WTC11 (cell line): ENCODE results near the gene PARD3B.

Experiments used
- ARID4B ChIP-seq: sonication (generic); formaldehyde crosslinking; IDR thresholded peaks from 2 replicates; pipeline ENCODE4 v1.8.0; 2023; ENCODE audit warnings: missing genetic modification reagents, mild to moderate bottlenecking, borderline replicate concordance
- ATF3 ChIP-seq: sonication (generic); formaldehyde crosslinking; conservative IDR thresholded peaks from 2 replicates; pipeline ENCODE4 v1.8.1; 2022; ENCODE audit warnings: mild to moderate bottlenecking, missing genetic modification reagents
- CTCF ChIP-seq: fragments of 200-600 bp; IDR thresholded peaks from 2 replicates; pipeline ENCODE4 v1.8.0; 2022; ENCODE audit warnings: antibody characterized with exemption
- E2F4 ChIP-seq: sonication (generic); formaldehyde crosslinking; IDR thresholded peaks from 2 replicates; pipeline ENCODE4 v1.8.1; 2022; ENCODE audit warnings: low read depth, mild to moderate bottlenecking, moderate library complexity, missing genetic modification reagents, borderline replicate concordance
- IRF1 ChIP-seq: sonication (generic); formaldehyde crosslinking; IDR thresholded peaks from 2 replicates; pipeline ENCODE4 v1.8.0; 2023; ENCODE audit warnings: missing genetic modification reagents
- NR2C2 ChIP-seq: sonication (generic); formaldehyde crosslinking; IDR thresholded peaks from 2 replicates; pipeline ENCODE4 v1.8.0; 2022; ENCODE audit warnings: mild to moderate bottlenecking, missing genetic modification reagents
- PREB ChIP-seq: sonication (generic); formaldehyde crosslinking; IDR thresholded peaks from 2 replicates; pipeline ENCODE4 v1.8.1; 2022; ENCODE audit warnings: mild to moderate bottlenecking, missing genetic modification reagents, moderate library complexity, borderline replicate concordance
- SMAD4 ChIP-seq: sonication (generic); formaldehyde crosslinking; IDR thresholded peaks from 2 replicates; pipeline ENCODE4 v1.8.0; 2022; ENCODE audit warnings: mild to moderate bottlenecking, missing genetic modification reagents
- SP1 ChIP-seq: sonication (generic); formaldehyde crosslinking; conservative IDR thresholded peaks from 2 replicates; pipeline ENCODE4 v1.8.1; 2022; ENCODE audit warnings: missing genetic modification reagents

GRCh38 chr2:205665791-205666190, 1120.5 kb downstream of the PARD3B start:
- TF ChIP-seq CTCF: no peak
- TF ChIP-seq NR2C2 (CRISPR knock-in tag): no peak
- no peak for TF ChIP-seq ARID4B (CRISPR knock-in tag)
- no peak for TF ChIP-seq IRF1 (CRISPR knock-in tag)
- no peak for TF ChIP-seq SP1
- TF ChIP-seq ATF3 (CRISPR knock-in tag): no peak
- TF ChIP-seq PREB: no peak
- TF ChIP-seq E2F4 (CRISPR knock-in tag): no peak
- no peak for TF ChIP-seq SMAD4 (CRISPR knock-in tag)
